Stimulated activated CD4-positive, alpha-beta T cell treated with anti-CD3 and anti-CD28 coated beads, Interleukin-2, amount 100 ng/mL, for 4 hours (primary cell): ENCODE measurements around the gene TPSG1.
"Not testable (repeated sequence)": the region's sequence is repeated elsewhere in the genome, so short reads cannot be mapped to it uniquely, and the experiment has no call there.

Experiments
- DNase-seq: peaks from one replicate; pipeline ENCODE4 v3.0.0-alpha.2; 2020; ENCODE audit warnings: low read depth

TPSG1 gene

GRCh38 chr16:1230471-1231212, 5.6 kb upstream of the TPSG1 start:
- DNase-seq = not testable (repeated sequence)

- DNase-seq = not testable (repeated sequence)
Measured at GRCh38 chr16:1230084-1230470, 5.0 kb upstream of the TPSG1 start, which contains the start of gene TPSB2. TSS of gene TPSB2 (minus strand) at chr16:1230184. CDS start at chr16:1229951, 233 bp downstream.

- DNase-seq = not testable (repeated sequence)
Measured at GRCh38 chr16:1229476-1229875, 4.4 kb upstream of the TPSG1 start.

GRCh38 chr16:1228227-1228626, 3.2 kb upstream of the TPSG1 start:
- DNase-seq = not testable (repeated sequence)

GRCh38 chr16:1226692-1227091, 1.6 kb upstream of the TPSG1 start:
- not testable (repeated sequence) for DNase-seq

GRCh38 chr16:1225728-1226311, 752 bp upstream of the TPSG1 start:
- not testable (repeated sequence) for DNase-seq

- DNase-seq = no peak
Measured at GRCh38 chr16:1224558-1224957, 510 bp downstream of the TPSG1 start.

- DNase-seq = no peak
Measured at GRCh38 chr16:1223355-1224214, 1.5 kb downstream of the TPSG1 start.

GRCh38 chr16:1222553-1223354, 2.3 kb downstream of the TPSG1 start:
- DNase-seq = no peak

GRCh38 chr16:1221628-1222552, 3.2 kb downstream of the TPSG1 start:
- DNase-seq = no peak

- no peak for DNase-seq
Measured at GRCh38 chr16:1220841-1221627, 4.0 kb downstream of the TPSG1 start.

GRCh38 chr16:1220098-1220728, 4.9 kb downstream of the TPSG1 start:
- no peak for DNase-seq

GRCh38 chr16:1218930-1219611, 6.0 kb downstream of the TPSG1 start:
- DNase-seq = no peak

GRCh38 chr16:1218061-1218929, 6.8 kb downstream of the TPSG1 start:
- no peak for DNase-seq

GRCh38 chr16:1217526-1217925, 7.5 kb downstream of the TPSG1 start:
- no peak for DNase-seq

- no peak for DNase-seq
Measured at GRCh38 chr16:1216681-1217400, 8.2 kb downstream of the TPSG1 start.

- DNase-seq = no peak
Measured at GRCh38 chr16:1216296-1216619, 8.8 kb downstream of the TPSG1 start.
